Fibroblast of mammary gland (primary cell): ENCODE results near the gene LRRC47.
A peak's percentile ranks its signal among the peaks of the same experiment; 100 is the strongest.
"Not testable (repeated sequence)": the region's sequence is repeated elsewhere in the genome, so short reads cannot be mapped to it uniquely, and the experiment has no call there.

ENCODE experiments used
- DNase-seq: peaks from one replicate; pipeline ENCODE4 v3.0.0-alpha.2; 2010; ENCODE audit warnings: low read depth
- H3K4me3 ChIP-seq: 2 replicates; pipeline ENCODE4 v1.5.1; 2011; ENCODE audit warnings: low read depth, mild to moderate bottlenecking, low read length, moderate library complexity; ENCODE audit not compliant: control insufficient read depth
- TF ChIP-seq, protein P1 (sequence below): conservative IDR thresholded peaks from 2 replicates; pipeline ENCODE4 v1.5.1; 2011; ENCODE audit warnings: low read depth, low read length, inconsistent platforms; ENCODE audit not compliant: control insufficient read depth, insufficient read depth

The LRRC47 gene

DNA sequence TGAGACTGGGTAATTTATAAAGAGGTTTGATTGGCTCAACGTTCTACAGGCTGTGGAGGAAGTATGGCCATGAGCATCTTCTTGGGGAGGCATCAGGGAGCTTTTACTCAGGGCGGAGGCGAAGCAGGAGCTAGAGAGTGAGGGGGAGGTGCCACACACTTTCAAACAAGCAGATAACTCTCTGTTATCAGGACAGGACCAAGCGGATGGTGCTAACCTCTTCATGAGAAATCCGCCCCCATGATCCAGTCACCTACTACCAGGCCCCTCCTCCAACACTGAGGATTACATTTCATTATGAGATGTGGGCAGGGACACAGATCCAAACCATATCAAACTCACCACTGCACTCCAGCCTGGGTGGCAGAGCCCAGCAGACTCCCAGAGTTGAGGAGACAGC is 11.5 kb upstream of the LRRC47 start:
- DNase-seq = no peak
- H3K4me3 ChIP-seq = no peak overlapping the region
- TF ChIP-seq, protein P1, sequence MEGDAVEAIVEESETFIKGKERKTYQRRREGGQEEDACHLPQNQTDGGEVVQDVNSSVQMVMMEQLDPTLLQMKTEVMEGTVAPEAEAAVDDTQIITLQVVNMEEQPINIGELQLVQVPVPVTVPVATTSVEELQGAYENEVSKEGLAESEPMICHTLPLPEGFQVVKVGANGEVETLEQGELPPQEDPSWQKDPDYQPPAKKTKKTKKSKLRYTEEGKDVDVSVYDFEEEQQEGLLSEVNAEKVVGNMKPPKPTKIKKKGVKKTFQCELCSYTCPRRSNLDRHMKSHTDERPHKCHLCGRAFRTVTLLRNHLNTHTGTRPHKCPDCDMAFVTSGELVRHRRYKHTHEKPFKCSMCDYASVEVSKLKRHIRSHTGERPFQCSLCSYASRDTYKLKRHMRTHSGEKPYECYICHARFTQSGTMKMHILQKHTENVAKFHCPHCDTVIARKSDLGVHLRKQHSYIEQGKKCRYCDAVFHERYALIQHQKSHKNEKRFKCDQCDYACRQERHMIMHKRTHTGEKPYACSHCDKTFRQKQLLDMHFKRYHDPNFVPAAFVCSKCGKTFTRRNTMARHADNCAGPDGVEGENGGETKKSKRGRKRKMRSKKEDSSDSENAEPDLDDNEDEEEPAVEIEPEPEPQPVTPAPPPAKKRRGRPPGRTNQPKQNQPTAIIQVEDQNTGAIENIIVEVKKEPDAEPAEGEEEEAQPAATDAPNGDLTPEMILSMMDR = no peak

DNA sequence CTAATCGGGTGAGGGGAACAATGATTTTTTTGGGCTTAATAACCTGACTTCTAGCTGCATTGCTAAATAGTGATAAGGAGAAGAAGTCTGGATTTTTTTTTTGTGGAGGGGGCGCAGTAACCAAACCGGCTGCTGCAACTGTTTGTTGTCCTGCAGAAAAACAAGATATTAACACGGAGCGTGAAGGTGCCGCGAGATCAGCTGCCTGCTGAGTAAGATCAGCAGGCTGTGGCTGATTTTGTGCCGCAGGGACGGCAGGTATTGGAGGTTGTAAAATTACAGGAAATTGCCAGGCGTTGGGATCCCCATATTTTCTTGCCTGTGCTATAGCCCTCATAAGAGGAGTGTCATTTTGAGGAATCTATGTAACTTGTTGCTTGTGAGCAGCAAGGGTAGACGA is 8.7 kb upstream of the LRRC47 start:
- TF ChIP-seq, protein P1 = no peak
- no peak overlapping the region for H3K4me3 ChIP-seq
- no peak for DNase-seq

DNA sequence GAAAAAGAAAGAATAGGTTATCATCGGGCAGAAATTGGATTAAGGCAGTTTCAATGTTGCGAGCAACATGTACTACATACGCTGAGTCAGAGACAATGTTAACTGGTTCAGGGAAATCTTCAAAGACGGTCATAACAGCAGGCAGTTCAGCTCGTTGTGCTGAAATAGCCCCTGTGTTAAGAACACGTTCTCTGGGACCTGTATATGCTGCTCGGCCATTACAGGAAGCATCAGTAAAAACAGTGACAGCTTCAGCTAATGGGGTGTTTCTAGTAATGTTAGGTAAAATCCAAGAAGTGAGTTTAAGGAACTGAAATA is 8.3 kb upstream of the LRRC47 start:
- not testable (repeated sequence) for DNase-seq, H3K4me3 ChIP-seq

DNA sequence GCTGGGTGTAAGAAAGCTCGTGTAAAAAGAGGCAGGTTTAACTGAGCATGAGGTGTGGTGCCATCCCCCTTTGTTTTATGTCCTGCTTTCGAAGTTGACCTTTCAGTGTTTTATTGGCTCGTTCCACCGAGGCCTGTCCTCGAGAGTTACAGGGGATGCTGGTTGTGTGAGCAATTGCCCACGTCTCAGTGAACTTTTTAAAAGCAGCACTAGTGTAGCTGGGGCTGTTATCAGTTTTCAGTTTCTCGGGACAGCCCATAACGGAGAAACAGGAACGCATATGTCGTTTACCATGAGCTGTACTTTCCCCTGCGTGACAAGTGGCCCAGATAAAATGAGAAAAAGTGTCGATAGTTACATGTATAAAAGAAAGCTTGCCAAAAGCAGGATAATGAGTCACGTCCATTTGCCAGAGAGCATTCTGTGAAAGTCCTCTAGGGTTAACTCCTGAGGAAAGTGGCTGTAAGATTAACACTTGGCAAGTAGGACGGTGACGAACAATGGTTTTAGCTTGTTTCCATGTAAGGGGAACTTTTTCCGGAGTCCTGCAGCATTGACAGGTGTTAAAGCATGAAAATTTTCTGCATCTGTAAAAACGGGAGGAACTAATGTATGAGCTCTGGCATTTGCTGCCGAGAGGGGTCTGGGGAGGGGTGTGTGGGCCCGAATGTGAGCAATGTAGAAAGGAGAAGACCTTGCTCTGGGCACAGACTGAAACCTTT is 7.8 kb upstream of the LRRC47 start:
- no peak for DNase-seq
- TF ChIP-seq, protein P1 = no peak
- H3K4me3 ChIP-seq = no peak overlapping the region

DNA sequence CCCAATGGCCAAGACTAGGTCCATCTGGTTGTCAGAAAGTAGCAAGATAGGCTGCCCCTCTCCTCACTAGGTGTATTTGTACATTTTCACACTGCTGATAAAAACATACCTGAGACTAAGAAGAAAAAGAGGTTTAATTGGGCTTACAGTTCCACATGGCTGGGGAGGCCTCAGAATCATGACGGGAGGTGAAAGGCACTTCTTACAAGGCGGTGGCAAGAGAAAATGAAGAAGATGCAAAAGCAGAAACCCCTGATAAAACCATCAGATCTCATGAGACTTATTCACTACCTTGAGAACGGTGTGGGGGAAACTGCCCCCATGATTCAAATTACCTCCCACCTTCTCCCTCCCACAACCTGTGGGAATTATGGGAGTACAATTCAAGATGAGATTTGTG is 4.5 kb upstream of the LRRC47 start:
- DNase-seq, H3K4me3 ChIP-seq: not testable (repeated sequence)

DNA sequence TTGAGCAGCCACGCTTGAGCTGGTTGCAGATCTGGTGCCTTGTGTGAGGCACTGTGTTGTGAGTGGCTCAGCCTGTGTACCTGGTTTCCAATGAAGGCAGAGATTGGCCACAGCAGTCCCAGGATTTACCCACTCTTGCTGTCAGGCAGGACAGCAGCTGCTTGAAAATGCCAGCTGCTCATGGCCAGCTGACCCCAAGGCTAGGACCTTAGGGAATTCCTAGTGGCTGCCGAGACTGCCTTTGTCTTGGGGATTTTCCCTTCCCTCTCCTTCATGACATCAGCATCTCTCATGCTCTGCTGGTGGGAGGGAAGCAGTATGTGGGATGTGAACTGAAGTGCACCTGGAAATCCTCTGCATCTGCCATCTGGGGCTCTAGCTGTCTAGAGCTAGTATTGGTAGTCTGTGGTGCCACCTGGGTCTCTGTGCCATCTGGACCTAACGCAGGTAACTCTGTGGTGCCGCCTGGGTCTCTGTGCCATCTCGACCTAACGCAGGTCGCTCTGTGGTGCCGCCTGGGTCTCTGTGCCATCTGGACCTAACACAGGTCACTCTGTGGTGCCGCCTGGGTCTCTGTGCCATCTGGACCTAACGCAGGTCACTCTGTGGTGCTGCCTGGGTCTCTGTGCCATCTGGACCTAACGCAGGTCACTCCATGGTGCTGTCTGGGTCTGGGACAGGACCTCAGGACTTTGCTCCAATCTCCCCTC is 3.8 kb upstream of the LRRC47 start:
- TF ChIP-seq, protein P1 = no peak
- no peak for DNase-seq
- no peak overlapping the region for H3K4me3 ChIP-seq

DNA sequence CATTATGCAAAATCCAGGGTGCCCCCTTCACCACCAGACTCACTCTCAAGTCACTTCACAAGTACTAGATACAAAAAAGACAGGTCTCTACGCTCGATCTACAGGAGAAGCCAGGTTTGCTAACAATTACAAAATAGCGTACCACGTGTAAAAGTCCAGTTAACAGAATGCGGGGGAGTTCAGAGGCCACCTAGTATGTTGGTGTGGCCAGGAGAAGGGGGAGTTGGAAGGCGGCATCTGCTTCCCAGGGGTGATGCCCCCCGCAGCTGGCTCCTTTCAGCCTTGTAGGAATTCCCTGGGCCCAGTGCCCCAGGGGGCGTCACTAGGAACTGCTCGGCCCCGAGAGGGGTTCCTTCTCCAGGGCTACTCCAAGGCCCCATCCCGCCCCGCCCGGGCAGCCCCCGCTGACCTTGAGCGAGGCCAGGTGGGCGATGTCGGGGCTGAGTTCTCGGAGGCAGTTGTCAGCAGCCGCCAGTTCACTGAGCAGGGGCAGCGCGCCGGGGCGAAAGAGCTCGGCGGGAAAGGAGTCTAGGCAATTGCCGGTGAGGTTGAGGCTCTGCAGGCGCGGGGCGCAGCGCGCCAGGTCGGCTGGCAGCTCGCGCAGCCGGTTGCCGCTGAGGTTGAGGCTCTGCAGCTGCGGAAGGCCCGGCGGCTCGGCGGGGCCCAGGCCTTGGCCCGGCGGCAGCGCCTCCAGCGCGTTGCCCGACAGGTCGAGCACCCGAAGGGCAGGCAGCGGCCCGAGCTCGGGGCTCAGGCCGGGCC is 664 bp downstream of the LRRC47 start:
- no peak for DNase-seq
- peak overlapping the region; percentile 88 for H3K4me3 ChIP-seq
- TF ChIP-seq, protein P1 = no peak
